Fibroblast of the aortic adventitia (primary cell): ENCODE results near the gene SMIM12. TPM values are rescaled to one million over a fixed set of nuclear protein-coding genes. Genes with fewer than 3 reads are reported as not detected.

Experiments
- DNase-seq: peaks from one replicate; pipeline ENCODE4 v3.0.0-alpha.2; 2010; ENCODE audit warnings: low read depth
- H3K4me3 ChIP-seq: 2 replicates; pipeline ENCODE4 v1.5.1; 2011; ENCODE audit warnings: low read depth, mild to moderate bottlenecking, control low read depth, low read length, moderate library complexity
- CTCF ChIP-seq: IDR thresholded peaks from 2 replicates; pipeline ENCODE4 v1.5.1; 2011; ENCODE audit warnings: mild to moderate bottlenecking, low read length, control low read depth, inconsistent platforms; ENCODE audit not compliant: insufficient read depth
- total RNA-seq: library from RNA; depleted of rRNA; stranded (reverse); fragments of >200 nt; gene quantifications from 2 replicates; pipeline ENCODE4 v1.2.3, GENCODE V29; 2012; ENCODE audit warnings: low replicate concordance

SMIM12 gene
- total RNA-seq, 1 donor, result 24.9 TPM

DNA sequence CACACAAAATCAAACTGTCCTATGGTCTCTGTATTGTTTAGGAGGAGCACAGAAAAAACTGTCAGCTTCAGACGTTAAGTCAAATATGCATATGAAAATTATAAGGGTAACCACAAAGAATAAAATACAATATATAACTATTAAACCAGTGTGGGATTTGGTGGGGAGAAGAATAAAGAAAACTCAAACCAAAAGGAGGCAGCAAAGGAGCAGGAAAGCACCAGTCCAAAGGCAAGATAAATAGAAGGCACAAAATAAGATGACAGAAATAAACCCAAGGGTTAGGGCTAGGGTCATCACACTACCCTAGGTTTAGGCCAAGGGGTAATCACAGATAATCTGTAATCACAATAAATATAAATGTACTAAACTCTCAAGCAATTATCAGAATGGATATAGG is 37.1 kb upstream of the SMIM12 start:
- H3K4me3 ChIP-seq, result no peak overlapping the region
- peak; percentile 12 for DNase-seq
- TF ChIP-seq CTCF, result no peak

- H3K4me3 ChIP-seq, result no peak overlapping the region
- no peak for TF ChIP-seq CTCF
- DNase-seq, result peak; percentile 14
Observed at GRCh38 chr1:34889705-34890104, 30.2 kb upstream of the SMIM12 start.

DNA sequence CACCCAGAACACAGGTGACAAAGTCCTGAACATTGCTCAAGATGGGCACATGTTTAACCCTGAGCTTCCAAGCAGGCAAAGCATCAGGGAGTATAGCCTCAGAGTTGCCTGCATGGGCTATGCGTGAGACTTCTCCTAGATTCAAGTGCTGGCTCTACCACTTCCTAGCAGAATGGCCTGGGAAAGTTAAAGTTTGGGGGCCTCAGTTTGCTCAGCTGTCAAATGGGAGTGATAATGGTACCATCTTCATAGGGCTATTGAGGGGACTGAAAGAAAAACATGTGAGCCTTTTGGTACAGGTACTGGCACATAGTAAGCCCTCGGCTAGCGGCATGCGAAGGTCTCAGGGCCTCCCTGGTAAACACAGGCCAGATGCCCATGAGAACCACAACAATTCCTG is 28.0 kb upstream of the SMIM12 start:
- TF ChIP-seq CTCF, result no peak
- no peak overlapping the region for H3K4me3 ChIP-seq
- no peak for DNase-seq

DNA sequence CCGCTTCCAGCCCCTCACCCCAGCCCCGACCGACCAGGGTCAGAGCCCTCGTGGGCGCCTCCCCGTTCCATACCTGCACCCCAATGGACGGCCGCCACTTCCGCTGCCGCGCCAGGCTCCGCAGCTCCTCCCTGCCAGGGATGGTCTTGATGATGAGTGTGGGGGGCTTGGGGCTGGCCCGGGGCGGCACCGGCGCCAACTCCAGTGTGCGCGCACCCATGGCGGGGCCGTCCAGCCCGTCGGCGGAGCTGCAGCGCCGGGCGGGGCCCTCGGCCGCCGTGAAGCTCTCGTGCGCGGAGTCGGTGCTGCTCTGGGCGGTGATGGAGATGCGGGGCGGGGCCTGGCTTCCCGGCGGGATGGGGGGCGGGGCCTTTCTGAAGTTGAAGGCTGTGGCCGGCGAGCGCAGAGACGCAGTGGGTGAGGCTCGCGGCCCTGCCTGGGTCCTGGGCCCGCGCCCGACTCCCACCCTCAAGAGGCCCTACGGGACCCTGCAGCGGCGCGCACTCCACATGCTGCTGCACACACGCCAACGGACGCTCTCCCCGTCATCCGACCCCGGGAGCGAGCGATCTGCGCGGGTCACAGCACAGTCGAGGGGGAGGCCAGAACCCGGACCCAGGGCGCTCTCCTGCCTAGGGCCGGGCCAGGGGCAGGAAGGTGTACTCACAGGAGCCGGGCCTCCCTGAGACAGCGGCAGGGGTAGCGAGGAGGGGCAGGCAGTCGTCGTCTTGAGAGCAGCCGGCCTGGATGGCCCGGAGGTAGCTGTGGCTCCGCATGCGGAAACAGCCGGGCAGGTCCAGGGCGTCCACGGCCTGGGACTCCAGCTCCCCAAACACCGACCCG is 26.1 kb upstream of the SMIM12 start:
- peak; percentile 7 for DNase-seq
- TF ChIP-seq CTCF, result no peak
- H3K4me3 ChIP-seq, result peak overlapping the region; percentile 50

DNA sequence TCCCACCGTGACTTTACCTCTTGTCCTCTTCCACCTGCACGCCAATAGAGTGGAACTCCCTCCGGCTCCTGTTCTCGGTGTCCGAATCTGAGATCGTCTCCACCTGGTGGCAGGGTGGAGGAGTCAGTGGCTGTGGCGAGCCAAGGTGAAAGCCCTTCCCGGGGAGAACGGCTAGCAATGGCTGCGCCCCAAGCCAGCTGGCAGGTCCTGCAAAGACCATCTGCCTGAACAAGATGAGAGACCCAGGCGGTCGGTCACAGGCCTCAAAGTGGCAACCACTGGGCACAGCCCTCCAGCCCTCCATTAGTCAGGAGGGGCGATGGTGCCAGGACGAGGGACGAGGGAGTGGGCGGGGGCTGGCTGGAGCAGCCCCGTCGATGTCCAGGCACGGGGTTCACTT is 25.4 kb upstream of the SMIM12 start:
- no peak for DNase-seq
- H3K4me3 ChIP-seq, result no peak overlapping the region
- TF ChIP-seq CTCF, result no peak

- TF ChIP-seq CTCF, result no peak
- no peak overlapping the region for H3K4me3 ChIP-seq
- no peak for DNase-seq
Observed at GRCh38 chr1:34884536-34884935, 25.0 kb upstream of the SMIM12 start.

GRCh38 chr1:34879230-34879629 is 19.7 kb upstream of the SMIM12 start:
- H3K4me3 ChIP-seq, result no peak overlapping the region
- no peak for DNase-seq
- no peak for TF ChIP-seq CTCF
